Psoas muscle (tissue), 8 donors: ENCODE measurements around the gene APBB1. TPM values are rescaled to one million over a fixed set of nuclear protein-coding genes. Genes with fewer than 3 reads are reported as not detected.

Experiments used
- ATAC-seq, 4 donors: fragments of 200-7000 bp; cut with Tn5 transposase; one replicate each; pipeline ENCODE4 v1.9.1; 2020; ENCODE audit warnings: moderate library complexity in 3 of 4, mild to moderate bottlenecking in 2 of 4
- DNase-seq, 2 donors: peaks; one replicate each; pipeline ENCODE4 v3.0.0-alpha.2; 2020
- H3K27ac ChIP-seq: fragments of 200-600 bp; one replicate; pipeline ENCODE4 v1.8.0; 2022
- H3K27me3 ChIP-seq, 3 donors: fragments of 200-600 bp in 1 of 3; one replicate each; pipeline versions ENCODE4 v1.6.1 to v1.8.0; 2013 to 2022; ENCODE audit warnings: low read length in 2 of 3, mild to moderate bottlenecking in 2 of 3, moderate library complexity in 1 of 3; ENCODE audit not compliant: insufficient read depth in 3 of 3
- H3K36me3 ChIP-seq, 2 donors: fragments of 200-600 bp in 1 of 2; one replicate each; pipeline versions ENCODE4 v1.6.1 to v1.8.0; 2013 to 2022; ENCODE audit warnings: low read depth in 1 of 2, mild to moderate bottlenecking in 1 of 2, moderate library complexity in 1 of 2; ENCODE audit not compliant: insufficient read depth in 1 of 2
- H3K4me1 ChIP-seq: fragments of 200-600 bp; one replicate; pipeline ENCODE4 v1.8.0; 2022
- H3K4me3 ChIP-seq: fragments of 200-600 bp; one replicate; pipeline ENCODE4 v1.8.0; 2022; ENCODE audit warnings: mild to moderate bottlenecking
- H3K9me3 ChIP-seq: fragments of 200-600 bp; one replicate; pipeline ENCODE4 v1.8.0; 2022
- WGBS, 3 donors: extraction: QIAGEN DNeasy Blood & Tissue Kit; methylation state at CpG; one replicate each; pipeline versions ENCODE4 v1.1.6 to v1.1.7; 2013; 5-methylcytosine and 5-hydroxymethylcytosine counted together
- intact Hi-C, 2 donors: fragments of 100-400 bp; cut with DNase I; formaldehyde crosslinking; loops; one replicate each; pipeline versions ENCODE4 v1.11.0 to v1.14.2; 2022
- polyA plus RNA-seq, 3 donors: library from polyadenylated mRNA; stranded (reverse); fragments of 200-250 nt; gene quantifications; one replicate each; pipeline ENCODE4 v1.2.3, GENCODE V29; 2013
- total RNA-seq, 4 donors: library from RNA; stranded (reverse); fragmentation: NEBNext Ultra II Directional in 2 of 4; extraction: Animal tissue kit (Norgen Biotek cat#: 25700) in 2 of 4; gene quantifications; one replicate each; pipeline versions ENCODE4 v1.2.1 to v1.2.4, GENCODE V29; 2021 to 2023
- TF ChIP-seq, protein P1 (sequence below): fragments of 200-600 bp; IDR thresholded peaks from one replicate; pipeline ENCODE4 v1.8.0; 2022; ENCODE audit warnings: antibody characterized with exemption
- donor health status: healthy with polysubstance abuse.
- donor health status: DM: no; HTN: no; CAD: no; lungs with moderate emphysema.
- donor health status: Bipolar disorder and iron deficiency.
- donor health status: healthy.
- donor health status: DM: yes; HTN: yes; CAD: no.
- donor health status: DM: no; HTN: no; CAD: no.
- donor health status: DM: no; HTN: no; CAD: no.
- donor health status: DM: yes; HTN: yes; CAD: no.

The APBB1 gene
- total and polyA plus RNA-seq, 7 donors, result 36.5 to 53.9 (median 42.5) TPM

DNA sequence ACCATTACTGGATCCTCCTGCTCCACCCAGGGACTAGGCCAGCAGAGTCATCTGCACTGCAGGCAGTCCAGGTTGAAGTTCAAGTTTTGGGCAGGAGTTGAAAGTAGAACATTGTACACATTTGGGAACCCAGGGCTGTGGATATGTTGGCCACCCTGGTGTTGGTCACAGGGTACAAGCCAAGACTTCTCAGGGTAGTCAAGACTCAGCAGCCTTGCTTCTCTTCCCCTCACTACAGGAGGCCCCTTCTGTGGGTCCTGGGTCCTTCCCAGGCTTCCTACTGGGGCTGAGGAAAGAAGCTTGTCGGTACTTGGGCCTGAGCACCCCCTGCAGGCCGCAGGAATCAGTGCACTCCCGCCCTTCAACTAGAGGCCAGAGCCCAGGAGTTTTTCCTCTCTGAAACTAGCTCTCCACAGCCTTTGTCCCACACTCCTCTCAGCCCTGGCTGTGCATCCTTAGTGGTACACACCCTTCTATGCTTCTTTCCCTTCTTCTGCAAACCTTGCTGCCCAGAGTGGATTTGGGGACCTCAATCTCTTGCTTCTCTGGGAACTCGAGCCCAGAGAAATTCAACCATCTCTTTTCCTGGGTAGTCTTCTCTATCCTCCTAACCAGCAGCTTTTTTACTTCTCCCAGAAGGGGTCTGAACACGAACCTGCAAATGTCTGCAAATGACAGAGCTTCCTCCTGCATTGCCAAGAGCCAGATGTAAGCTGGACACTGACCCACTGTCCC lies 24.5 kb upstream of the APBB1 start:
- intact Hi-C loops, result loop anchor here (1.0 to 2.0 kb wide), 2 partner anchors 63 to 64 kb away; no protein-coding TSS in a partner anchor
- H3K27ac ChIP-seq, result no peak overlapping the region
- H3K9me3 ChIP-seq, result no peaks in the 10 kb centered on the region
- no peak overlapping the region for H3K4me3 ChIP-seq
- ATAC-seq (peak; percentile 79 to 92 (median 84)), DNase-seq (peak; percentile 54 to 66)
- peaks cover 0 to 11% of the 10 kb centered on the region in 2 donors for H3K36me3 ChIP-seq
- H3K27me3 ChIP-seq, result no peaks in the 10 kb centered on the region
- H3K4me1 ChIP-seq, result no peaks in the 10 kb centered on the region
- WGBS, 3 donors, result 32 to 33% (median 32%) methylated on average over 5 of the region's 5 CpGs
- TF ChIP-seq, protein P1, sequence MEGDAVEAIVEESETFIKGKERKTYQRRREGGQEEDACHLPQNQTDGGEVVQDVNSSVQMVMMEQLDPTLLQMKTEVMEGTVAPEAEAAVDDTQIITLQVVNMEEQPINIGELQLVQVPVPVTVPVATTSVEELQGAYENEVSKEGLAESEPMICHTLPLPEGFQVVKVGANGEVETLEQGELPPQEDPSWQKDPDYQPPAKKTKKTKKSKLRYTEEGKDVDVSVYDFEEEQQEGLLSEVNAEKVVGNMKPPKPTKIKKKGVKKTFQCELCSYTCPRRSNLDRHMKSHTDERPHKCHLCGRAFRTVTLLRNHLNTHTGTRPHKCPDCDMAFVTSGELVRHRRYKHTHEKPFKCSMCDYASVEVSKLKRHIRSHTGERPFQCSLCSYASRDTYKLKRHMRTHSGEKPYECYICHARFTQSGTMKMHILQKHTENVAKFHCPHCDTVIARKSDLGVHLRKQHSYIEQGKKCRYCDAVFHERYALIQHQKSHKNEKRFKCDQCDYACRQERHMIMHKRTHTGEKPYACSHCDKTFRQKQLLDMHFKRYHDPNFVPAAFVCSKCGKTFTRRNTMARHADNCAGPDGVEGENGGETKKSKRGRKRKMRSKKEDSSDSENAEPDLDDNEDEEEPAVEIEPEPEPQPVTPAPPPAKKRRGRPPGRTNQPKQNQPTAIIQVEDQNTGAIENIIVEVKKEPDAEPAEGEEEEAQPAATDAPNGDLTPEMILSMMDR, result peak; percentile 75

DNA sequence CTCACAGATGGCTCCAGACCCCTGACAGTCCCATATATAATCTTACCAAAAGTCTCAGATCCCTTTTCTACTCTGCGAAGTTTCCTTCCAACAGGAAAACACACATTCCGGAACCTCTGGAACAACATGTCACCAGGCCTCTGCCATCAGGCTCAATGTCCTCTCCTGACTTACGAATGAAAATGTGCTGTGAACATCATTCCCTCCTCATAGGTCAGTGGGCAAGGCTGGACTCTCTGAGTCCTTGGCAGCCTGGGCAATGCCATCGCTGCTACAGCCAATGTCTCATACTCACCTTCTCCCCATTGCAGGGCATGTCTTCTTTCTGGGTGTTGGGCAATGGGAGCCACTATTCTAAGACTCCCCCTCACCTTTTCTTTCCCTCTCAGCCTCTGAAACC lies 23.5 kb upstream of the APBB1 start:
- Histone ChIP-seq H3K4me3 (no peak overlapping the region), H3K27ac (no peak overlapping the region), H3K9me3 (no peaks in the 10 kb centered on the region), H3K27me3 (no peaks in the 10 kb centered on the region), H3K4me1 (no peaks in the 10 kb centered on the region), H3K36me3 (peaks cover 0 to 3% of the 10 kb centered on the region in 2 donors)
- intact Hi-C loops, result loop anchor here in 1 of 2 donors (2.0 kb wide), 1 partner anchor 62 kb away; no protein-coding TSS in a partner anchor
- DNase-seq, result no peak
- no peak for ATAC-seq
- WGBS, 3 donors, result 83 to 90% (median 89%) methylated on average over 4 of the region's 4 CpGs
- TF ChIP-seq, protein P1, result no peak

DNA sequence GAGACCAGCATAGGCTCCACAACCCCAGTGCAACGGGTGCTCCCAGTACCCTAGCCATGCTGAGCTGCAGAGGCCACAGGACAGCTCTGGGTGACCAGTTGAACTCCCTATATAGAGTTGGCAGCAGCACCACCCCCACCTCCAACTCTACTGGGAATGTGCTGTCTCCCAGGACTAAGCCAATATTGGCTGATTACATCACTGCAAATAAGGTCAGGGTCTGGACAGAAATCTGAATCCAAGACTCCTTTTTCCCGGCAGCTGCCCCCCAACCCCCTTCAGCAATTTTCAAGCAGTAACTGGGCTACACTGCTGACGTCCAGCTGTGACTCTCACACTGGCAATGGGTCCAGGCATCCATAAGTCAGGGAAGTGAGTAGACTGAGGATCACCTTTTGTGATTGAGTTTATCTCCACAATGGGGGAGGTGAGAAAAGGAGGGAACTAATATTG lies 22.0 kb upstream of the APBB1 start, which contains the start of gene HPX:
Gene HPX (minus strand): TSS at position 82 of the 453 bp plus-strand sequence. CDS start 24 bp downstream, at position 58.
- H3K27ac ChIP-seq, result no peak within 1 kb of the TSS

GRCh38 chr11:6438979-6439571 lies 20.2 kb upstream of the APBB1 start:
- peak; percentile 73 to 78 (median 74) for ATAC-seq
- no peaks in the 10 kb centered on the region for H3K4me1 ChIP-seq
- intact Hi-C loops, result no loop called here

More for the DNA sequence above, 22.0 kb upstream of the APBB1 start, which contains the start of gene HPX:
- Histone ChIP-seq H3K4me3 (no peak within 1 kb of the TSS), H3K4me1 (no peaks in the 10 kb centered on the region), H3K9me3 (no peaks in the 10 kb centered on the region), H3K27me3 (no peaks in the 10 kb centered on the region), H3K36me3 (no peaks in the 10 kb centered on the region)
- intact Hi-C loops, result loop anchor here in 1 of 2 donors (2.0 kb wide), 1 partner anchor 66 kb away; no protein-coding TSS in a partner anchor
- no peak for ATAC-seq
- WGBS, 3 donors, result 63 to 76% (median 63%) methylated on average over 3 of the region's 3 CpGs
- TF ChIP-seq, protein P1, result no peak
- DNase-seq, result no peak

More at GRCh38 chr11:6438979-6439571, 20.2 kb upstream of the APBB1 start:
- Histone ChIP-seq H3K4me3 (no peak overlapping the region), H3K36me3 (no peaks in the 10 kb centered on the region), H3K27ac (no peak overlapping the region), H3K9me3 (no peaks in the 10 kb centered on the region), H3K27me3 (no peaks in the 10 kb centered on the region)
- TF ChIP-seq, protein P1, result peak; percentile 65
- no peak for DNase-seq
- WGBS, 3 donors, result 0 to 7% (median 4%) methylated on average over 1 of the region's 1 CpG
